ENCODE results near the gene SH3TC2.

SH3TC2 gene

GRCh38 chr5:149056616-149057165 is 6.2 kb downstream of the SH3TC2 start:
- no peak for DNase-seq

- DNase-seq, result no peak
Observed at GRCh38 chr5:149054416-149054815, 8.4 kb downstream of the SH3TC2 start.

- no peak for DNase-seq
Observed at GRCh38 chr5:149053072-149053695, 9.7 kb downstream of the SH3TC2 start.

- DNase-seq, result no peak
Observed at GRCh38 chr5:149049371-149049781, 13.5 kb downstream of the SH3TC2 start.

- no peak for DNase-seq
Observed at GRCh38 chr5:149048811-149049210, 14.1 kb downstream of the SH3TC2 start.

- DNase-seq, result no peak
Observed at GRCh38 chr5:149047462-149047861, 15.4 kb downstream of the SH3TC2 start.

GRCh38 chr5:149046196-149046829 is 16.5 kb downstream of the SH3TC2 start:
- DNase-seq, result no peak

- DNase-seq, result no peak
Observed at GRCh38 chr5:149045089-149045460, 17.8 kb downstream of the SH3TC2 start.

GRCh38 chr5:149044453-149045088 is 18.3 kb downstream of the SH3TC2 start:
- DNase-seq, result no peak

- no peak for DNase-seq
Observed at GRCh38 chr5:149043641-149044040, 19.2 kb downstream of the SH3TC2 start.

- DNase-seq, result no peak
Observed at GRCh38 chr5:149042865-149043264, 20.0 kb downstream of the SH3TC2 start.

- no peak for DNase-seq
Observed at GRCh38 chr5:149041242-149041641, 21.6 kb downstream of the SH3TC2 start.

- DNase-seq, result no peak
Observed at GRCh38 chr5:149040421-149040820, 22.4 kb downstream of the SH3TC2 start.

- no peak for DNase-seq
Observed at GRCh38 chr5:149039506-149039905, 23.4 kb downstream of the SH3TC2 start.

GRCh38 chr5:149038336-149039080 is 24.4 kb downstream of the SH3TC2 start:
- DNase-seq, result no peak

- no peak for DNase-seq
Observed at GRCh38 chr5:149037817-149038216, 25.0 kb downstream of the SH3TC2 start.

GRCh38 chr5:149036970-149037369 is 25.9 kb downstream of the SH3TC2 start:
- no peak for DNase-seq

GRCh38 chr5:149036168-149036567 is 26.7 kb downstream of the SH3TC2 start:
- DNase-seq, result no peak

GRCh38 chr5:149035372-149035790 is 27.5 kb downstream of the SH3TC2 start:
- peak; percentile 47 to 59 for DNase-seq

GRCh38 chr5:149030838-149031397 is 31.9 kb downstream of the SH3TC2 start:
- no peak for DNase-seq

- no peak for DNase-seq
Observed at GRCh38 chr5:149030392-149030791, 32.5 kb downstream of the SH3TC2 start.

- no peak for DNase-seq
Observed at GRCh38 chr5:149028984-149029383, 33.9 kb downstream of the SH3TC2 start.

GRCh38 chr5:149028161-149028560 is 34.7 kb downstream of the SH3TC2 start:
- no peak for DNase-seq

All from stimulated activated CD4-positive, alpha-beta T cell treated with anti-CD3 and anti-CD28 coated beads, Interleukin-4, amount 100 ng/mL, for 4 hours (primary cell).